Measurements from ENCODE around the gene RGS3.
A peak's percentile ranks its signal among the peaks of the same experiment; 100 is the strongest.

Gene RGS3

GRCh38 chr9:113531919-113532808 is 68.6 kb downstream of the RGS3 start:
- no peak for DNase-seq

- no peak for DNase-seq
Measured at GRCh38 chr9:113532809-113533190, 69.3 kb downstream of the RGS3 start.

- DNase-seq: no peak
Measured at GRCh38 chr9:113533335-113534225, 70.1 kb downstream of the RGS3 start.

GRCh38 chr9:113535756-113536155 is 72.2 kb downstream of the RGS3 start:
- no peak for DNase-seq

GRCh38 chr9:113536166-113536482 is 72.6 kb downstream of the RGS3 start:
- no peak for DNase-seq

GRCh38 chr9:113536483-113537228 is 73.1 kb downstream of the RGS3 start:
- DNase-seq: no peak

- no peak for DNase-seq
Measured at GRCh38 chr9:113537229-113537810, 73.8 kb downstream of the RGS3 start.

GRCh38 chr9:113538131-113538530 is 74.6 kb downstream of the RGS3 start:
- no peak for DNase-seq

GRCh38 chr9:113538701-113539430 is 75.3 kb downstream of the RGS3 start:
- DNase-seq: no peak

GRCh38 chr9:113540466-113540865 is 76.9 kb downstream of the RGS3 start:
- DNase-seq: no peak

- DNase-seq: peak; percentile 76
Measured at GRCh38 chr9:113541019-113541900, 77.7 kb downstream of the RGS3 start.

- no peak for DNase-seq
Measured at GRCh38 chr9:113542006-113542405, 78.5 kb downstream of the RGS3 start.

GRCh38 chr9:113542741-113543140 is 79.2 kb downstream of the RGS3 start:
- no peak for DNase-seq

- DNase-seq: no peak
Measured at GRCh38 chr9:113543296-113543981, 79.9 kb downstream of the RGS3 start.

- no peak for DNase-seq
Measured at GRCh38 chr9:113543982-113544303, 80.4 kb downstream of the RGS3 start.

GRCh38 chr9:113545068-113545467 is 81.5 kb downstream of the RGS3 start:
- no peak for DNase-seq

- no peak for DNase-seq
Measured at GRCh38 chr9:113546566-113546965, 83.0 kb downstream of the RGS3 start.

GRCh38 chr9:113547501-113547900 is 84.0 kb downstream of the RGS3 start:
- DNase-seq: no peak

- DNase-seq: peak; percentile 66
Measured at GRCh38 chr9:113548221-113549041, 84.9 kb downstream of the RGS3 start.
